HepG2 (cell line): ENCODE data around the gene GPR65. TPM values are rescaled to one million over a fixed set of nuclear protein-coding genes. Genes with fewer than 3 reads are reported as not detected.
A peak's percentile ranks its signal among the peaks of the same experiment; 100 is the strongest.

Source experiments
- ATF7 ChIP-seq, 2 experiments: fragments of 450-650 bp in 1 of 2; sonication (generic) in 1 of 2; formaldehyde crosslinking in 1 of 2; IDR thresholded peaks; 2 replicates each; pipeline versions ENCODE4 v1.4.0 to v1.6.1; 2016 to 2020; ENCODE audit warnings: antibody characterized with exemption in 1 of 2, mild to moderate bottlenecking in 1 of 2, missing genetic modification reagents in 1 of 2
- CBX2 ChIP-seq, 2 experiments: fragments of 200-600 bp in 1 of 2; sonication (generic); formaldehyde crosslinking in 1 of 2; IDR thresholded peaks; 2 replicates each; pipeline versions ENCODE4 v1.7.0 to v1.8.1; 2018 to 2022; ENCODE audit warnings: low read depth in 2 of 2, low read length in 1 of 2, mild to moderate bottlenecking in 1 of 2, missing genetic modification reagents in 1 of 2
- ELK4 ChIP-seq: sonication (generic); formaldehyde crosslinking; IDR thresholded peaks from 2 replicates; pipeline ENCODE4 v1.9.0; 2021; ENCODE audit warnings: missing genetic modification reagents, borderline replicate concordance
- GFI1 ChIP-seq: sonication (generic); formaldehyde crosslinking; IDR thresholded peaks from 2 replicates; pipeline ENCODE4 v1.5.0; 2020; ENCODE audit warnings: missing genetic modification reagents, mild to moderate bottlenecking, borderline replicate concordance
- HOXA9 ChIP-seq: sonication (generic); formaldehyde crosslinking; IDR thresholded peaks from 2 replicates; pipeline ENCODE4 v1.8.1; 2022; ENCODE audit warnings: missing genetic modification reagents, mild to moderate bottlenecking, moderate library complexity, borderline replicate concordance
- NFKBIZ ChIP-seq: IDR thresholded peaks from 2 replicates; pipeline ENCODE4 v1.6.1; 2018; ENCODE audit warnings: missing genetic modification reagents, missing compliant biosample characterization
- POGK ChIP-seq: sonication (generic); formaldehyde crosslinking; conservative IDR thresholded peaks from 2 replicates; pipeline ENCODE4 v1.8.0; 2022; ENCODE audit warnings: mild to moderate bottlenecking, moderate library complexity, missing genetic modification reagents
- SPEN ChIP-seq: sonication (generic); formaldehyde crosslinking; IDR thresholded peaks from 2 replicates; pipeline ENCODE4 v1.5.1; 2020; ENCODE audit warnings: low read depth, mild to moderate bottlenecking, missing genetic modification reagents
- THRA ChIP-seq: sonication (generic); formaldehyde crosslinking; IDR thresholded peaks from 2 replicates; pipeline ENCODE4 v1.4.0; 2020; ENCODE audit warnings: missing genetic modification reagents, borderline replicate concordance
- ZNF556 ChIP-seq: sonication (generic); formaldehyde crosslinking; IDR thresholded peaks from 2 replicates; pipeline ENCODE4 v1.4.0; 2020; ENCODE audit warnings: mild to moderate bottlenecking, missing genetic modification reagents, borderline replicate concordance
- ZNF609 ChIP-seq: sonication (generic); formaldehyde crosslinking; IDR thresholded peaks from 2 replicates; pipeline ENCODE4 v1.4.0; 2020; ENCODE audit warnings: mild to moderate bottlenecking, missing genetic modification reagents, borderline replicate concordance
- ZXDC ChIP-seq: sonication (generic); formaldehyde crosslinking; IDR thresholded peaks from 2 replicates; pipeline ENCODE4 v1.5.0; 2020; ENCODE audit warnings: mild to moderate bottlenecking, missing genetic modification reagents
- polyA plus RNA-seq, 8 experiments: library from polyadenylated mRNA; depleted of rRNA in 3 of 8; stranded (reverse) in 7 of 8; unstranded in 1 of 8; fragments of >200 nt; fragmentation: Illumina TruSeq in 4 of 8; extraction: Trizol in 4 of 8; gene quantifications; 2 replicates each; pipeline versions ENCODE4 v1.2.1 to v1.2.3, GENCODE V29; 2011 to 2016; ENCODE audit warnings: low read depth in 4 of 8, missing spikeins in 1 of 8, mixed read lengths in 1 of 8; ENCODE audit not compliant: insufficient read depth in 1 of 8
- total RNA-seq, 5 experiments: library from RNA; depleted of rRNA; stranded (reverse); fragments of >200 nt; fragmentation: Illumina TruSeq; extraction: Trizol; gene quantifications; 2 replicates each; pipeline ENCODE4 v1.2.3, GENCODE V29; 2016; ENCODE audit warnings: low read depth in 1 of 5

Gene GPR65
- total and polyA plus RNA-seq, 2 of the 13 experiments (the other 11 are each of a cell fraction or from before 2014, with no cell fraction given), result not detected

GRCh38 chr14:88043529-88044443, 38.9 kb downstream of the GPR65 start (continued):
- no peak for TF ChIP-seq POGK (CRISPR knock-in tag)
- no peak for TF ChIP-seq SPEN (CRISPR knock-in tag)
- no peak for TF ChIP-seq ELK4
- TF ChIP-seq CBX2 (IDR thresholded peaks at IDR 0.05; ENCODE audit: low read depth, low read length), result no peak
- TF ChIP-seq CBX2 (CRISPR knock-in tag; IDR thresholded peaks at IDR 0.05; ENCODE audit: low read depth), result no peak
- peak; percentile 33 for TF ChIP-seq GFI1 (CRISPR knock-in tag)
- TF ChIP-seq HOXA9, result no peak
- TF ChIP-seq ZXDC (CRISPR knock-in tag), result no peak
- TF ChIP-seq THRA (CRISPR knock-in tag), result peak; percentile 58; the same call in 1 of the 2 replicates
- TF ChIP-seq NFKBIZ (CRISPR knock-in tag), result peak; percentile 78; the same call in 1 of the 2 replicates
- TF ChIP-seq ZNF609, result peak; percentile 88; the same call in 1 of the 2 replicates
- peak; percentile 35; the same call in 1 of the 2 replicates for TF ChIP-seq ZNF556 (CRISPR knock-in tag)
- peak; percentile 48; the same call in 1 of the 2 replicates for TF ChIP-seq ATF7 (IDR thresholded peaks at IDR 0.05)
- peak; percentile 50; the same call in 1 of the 2 replicates for TF ChIP-seq ATF7 (CRISPR knock-in tag; IDR thresholded peaks at IDR 0.05)
